AML-193 (cell line): ENCODE results near the gene DCANP1.

Experiments
- DNase-seq, 2 experiments: peaks; one replicate each; lab custom pipeline; 2025; lab: John Stamatoyannopoulos, UW

Gene DCANP1

DNA sequence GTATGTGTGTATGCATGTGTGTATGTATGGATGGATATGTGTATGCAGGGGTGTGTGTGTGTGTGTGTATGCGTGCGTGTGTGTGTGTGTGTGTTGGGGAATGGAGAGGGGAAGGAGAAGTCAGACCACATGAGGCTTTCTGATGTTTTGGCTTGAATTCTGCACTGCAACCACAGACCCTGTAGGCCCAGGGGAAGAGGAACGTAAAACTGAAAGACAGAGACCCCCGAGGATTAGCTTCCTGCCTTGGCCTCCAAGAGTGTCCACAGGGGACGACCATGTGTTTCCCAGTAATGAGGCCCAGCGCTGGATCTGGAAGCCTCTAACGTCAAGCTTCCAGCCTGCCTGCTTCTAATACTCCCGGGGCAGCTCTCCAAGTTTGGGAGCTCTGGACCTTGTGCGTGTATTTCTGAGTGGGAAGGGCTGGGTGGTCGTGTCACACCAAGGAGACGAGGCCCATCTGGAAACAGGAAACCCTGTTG is 5.8 kb downstream of the DCANP1 start:
- no peak for DNase-seq

DNA sequence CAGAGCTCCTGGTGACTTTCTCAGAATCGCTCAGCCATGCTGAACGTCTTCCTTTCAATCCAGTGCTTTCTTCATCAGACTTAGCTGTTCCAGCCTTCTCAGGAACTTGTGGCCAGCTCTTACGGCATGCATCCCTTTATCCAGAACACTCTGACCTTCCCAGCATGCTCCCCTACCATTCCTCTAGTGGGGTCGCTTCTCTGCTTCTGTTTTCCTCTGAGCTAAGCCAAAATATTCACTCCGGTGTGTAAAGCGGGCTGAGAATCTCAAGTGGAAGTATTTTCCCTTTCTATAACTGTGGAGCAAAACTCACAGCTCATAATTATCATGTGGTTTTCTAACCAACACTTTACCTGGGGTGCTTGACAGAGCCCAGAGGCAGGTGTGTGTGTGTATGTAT is 6.2 kb downstream of the DCANP1 start:
- DNase-seq: no peak

DNA sequence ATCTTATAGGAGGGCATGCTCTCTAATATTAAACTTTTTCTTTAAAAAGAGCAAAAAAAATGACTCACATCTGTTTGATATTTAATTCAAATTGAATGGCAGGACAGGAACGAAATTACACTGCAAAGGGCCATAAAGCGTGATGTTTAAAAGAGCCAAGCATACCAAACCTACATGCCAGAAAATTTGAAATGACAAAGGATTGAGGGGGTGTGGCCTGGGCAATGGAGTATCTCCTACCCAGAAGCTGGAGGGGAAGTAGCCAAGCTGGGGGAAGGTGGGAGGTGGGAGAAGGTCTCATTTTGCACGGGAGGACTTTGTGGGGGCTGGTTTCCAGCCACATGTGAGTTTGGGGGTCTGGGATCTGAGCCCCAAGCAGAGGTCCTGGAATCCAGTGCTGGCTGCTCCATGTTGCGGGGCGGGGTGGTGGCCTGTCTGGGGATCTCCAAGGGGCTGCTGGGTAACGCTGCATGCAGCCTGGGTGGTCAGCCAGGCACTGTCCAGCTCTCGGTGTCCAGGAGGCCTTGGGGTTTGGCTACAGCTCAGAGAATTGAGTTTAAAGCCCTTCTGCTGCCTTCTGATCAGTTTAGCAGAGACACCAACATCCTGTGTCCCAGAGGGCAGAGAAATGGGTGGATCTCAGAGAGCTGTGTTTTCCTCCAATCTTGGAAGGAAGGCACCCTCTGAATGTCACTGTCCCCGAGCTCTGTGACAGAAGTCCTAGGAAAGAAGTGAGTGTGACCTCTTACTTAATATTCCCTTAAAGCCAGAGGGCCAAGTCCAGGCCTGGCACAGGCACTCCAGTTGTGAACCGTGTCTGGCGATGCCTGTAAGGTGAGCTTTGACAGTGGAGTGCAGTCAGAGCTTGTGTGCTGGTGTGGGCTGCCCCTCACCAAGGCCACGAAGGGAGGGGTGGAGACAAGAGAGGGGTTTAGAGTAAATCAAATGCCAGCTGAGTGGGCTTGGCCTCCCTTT is 7.6 kb downstream of the DCANP1 start:
- no peak for DNase-seq

DNA sequence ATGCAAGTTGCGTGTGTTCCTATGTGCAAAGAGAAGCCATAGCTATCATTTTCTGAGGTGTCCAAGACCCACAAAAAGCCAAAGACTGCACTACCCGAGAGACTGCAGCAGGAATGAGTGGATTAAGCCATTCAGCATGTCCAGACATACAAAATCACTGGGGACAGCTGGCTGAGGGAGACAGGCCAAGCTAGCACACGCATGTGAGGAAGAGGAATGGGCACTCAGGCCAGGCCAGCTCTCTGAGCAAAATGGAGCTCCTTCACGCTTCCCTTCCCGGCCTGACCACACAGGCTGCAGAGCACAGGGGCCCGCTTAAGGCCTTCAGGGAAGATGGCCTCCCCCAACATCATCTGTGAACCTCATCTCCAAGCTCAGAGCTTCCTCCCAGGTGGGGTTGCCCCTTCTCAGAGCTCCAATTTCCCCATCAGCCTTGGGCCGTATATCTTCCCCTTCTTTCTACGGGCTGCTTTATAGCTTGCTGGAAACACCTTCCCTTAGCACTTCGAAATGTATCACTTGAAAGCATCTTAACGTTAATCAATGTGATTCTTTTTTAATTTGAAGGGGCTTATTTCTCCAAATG is 8.4 kb downstream of the DCANP1 start:
- no peak for DNase-seq

DNA sequence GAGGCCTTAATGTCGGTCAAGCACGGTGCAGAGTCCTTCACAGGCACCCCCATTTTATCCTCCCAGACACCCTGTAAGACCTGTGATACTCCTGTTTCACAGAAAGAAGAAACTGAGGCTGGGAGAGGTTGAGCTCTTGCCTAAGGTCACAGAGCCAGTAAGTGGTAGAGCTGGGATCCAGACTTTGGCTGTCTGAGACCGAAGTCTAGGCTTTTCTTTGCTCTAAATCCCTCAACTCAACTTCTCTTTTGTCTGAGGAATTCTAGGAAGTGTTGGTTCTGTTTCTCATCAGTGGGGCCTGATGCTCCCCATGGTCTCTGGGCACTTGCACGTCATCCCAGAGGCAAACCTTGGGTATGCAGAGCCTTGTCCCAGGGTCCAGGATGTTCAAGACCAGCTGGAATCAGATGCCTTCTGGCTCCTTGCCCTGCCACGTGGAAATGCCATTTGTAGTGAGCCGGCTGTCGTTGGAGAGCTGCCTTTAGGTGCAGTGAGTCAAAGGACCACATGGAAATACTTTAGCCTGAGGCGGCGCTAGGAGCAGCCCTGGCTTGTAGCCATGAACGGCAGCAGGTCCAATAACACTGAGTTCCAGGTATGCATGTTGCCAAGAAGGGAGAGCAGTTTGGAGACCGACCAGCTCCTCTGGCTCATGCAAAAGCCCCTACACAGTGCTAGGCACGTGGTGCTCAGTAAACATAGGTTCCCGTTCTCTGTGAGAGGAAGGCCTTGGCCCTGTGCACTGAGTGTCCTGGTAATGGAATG is 9.2 kb downstream of the DCANP1 start:
- DNase-seq: no peak

DNA sequence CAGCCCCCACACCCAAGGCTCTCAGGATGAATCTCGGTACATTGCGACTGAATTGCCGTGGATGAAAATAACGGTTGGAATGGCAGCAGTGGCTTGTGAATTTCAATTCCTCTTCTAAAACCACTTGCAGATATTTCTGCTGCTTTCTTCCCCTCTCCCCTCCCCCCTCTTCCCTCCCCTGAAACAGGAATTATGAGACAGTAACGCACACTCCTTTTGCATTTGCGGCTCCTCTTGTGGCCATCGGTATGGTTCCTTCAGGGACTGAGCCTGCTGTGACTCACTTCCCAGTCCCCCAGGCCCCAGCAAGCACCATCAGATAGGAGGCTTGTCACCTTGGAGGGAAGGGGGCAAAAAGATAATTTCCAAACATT is 9.7 kb downstream of the DCANP1 start:
- peak; percentile 42 to 52 for DNase-seq

DNA sequence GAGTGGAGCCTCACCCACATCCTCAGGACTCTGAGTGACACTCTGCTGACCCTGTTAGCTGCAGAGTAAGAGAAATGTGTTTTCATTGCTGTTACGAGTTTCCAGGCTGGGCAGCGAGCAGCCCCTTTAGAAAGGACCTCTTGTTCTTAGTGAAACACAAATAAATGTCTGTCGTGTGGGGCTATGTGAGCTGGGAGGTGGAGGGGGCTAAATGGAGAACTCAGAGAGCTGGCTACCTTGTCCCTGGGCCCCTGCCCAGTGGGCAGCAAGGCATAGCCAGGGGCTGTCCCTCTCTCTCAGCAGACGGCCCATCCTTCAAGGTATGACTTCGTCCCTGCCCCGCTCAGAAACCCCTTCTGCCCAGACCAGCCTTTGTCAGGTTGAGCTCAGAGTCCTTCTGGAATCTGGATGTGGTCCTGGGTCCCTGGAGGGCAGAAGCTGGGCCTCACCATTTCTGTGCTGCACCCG is 10.2 kb downstream of the DCANP1 start:
- DNase-seq: no peak

DNA sequence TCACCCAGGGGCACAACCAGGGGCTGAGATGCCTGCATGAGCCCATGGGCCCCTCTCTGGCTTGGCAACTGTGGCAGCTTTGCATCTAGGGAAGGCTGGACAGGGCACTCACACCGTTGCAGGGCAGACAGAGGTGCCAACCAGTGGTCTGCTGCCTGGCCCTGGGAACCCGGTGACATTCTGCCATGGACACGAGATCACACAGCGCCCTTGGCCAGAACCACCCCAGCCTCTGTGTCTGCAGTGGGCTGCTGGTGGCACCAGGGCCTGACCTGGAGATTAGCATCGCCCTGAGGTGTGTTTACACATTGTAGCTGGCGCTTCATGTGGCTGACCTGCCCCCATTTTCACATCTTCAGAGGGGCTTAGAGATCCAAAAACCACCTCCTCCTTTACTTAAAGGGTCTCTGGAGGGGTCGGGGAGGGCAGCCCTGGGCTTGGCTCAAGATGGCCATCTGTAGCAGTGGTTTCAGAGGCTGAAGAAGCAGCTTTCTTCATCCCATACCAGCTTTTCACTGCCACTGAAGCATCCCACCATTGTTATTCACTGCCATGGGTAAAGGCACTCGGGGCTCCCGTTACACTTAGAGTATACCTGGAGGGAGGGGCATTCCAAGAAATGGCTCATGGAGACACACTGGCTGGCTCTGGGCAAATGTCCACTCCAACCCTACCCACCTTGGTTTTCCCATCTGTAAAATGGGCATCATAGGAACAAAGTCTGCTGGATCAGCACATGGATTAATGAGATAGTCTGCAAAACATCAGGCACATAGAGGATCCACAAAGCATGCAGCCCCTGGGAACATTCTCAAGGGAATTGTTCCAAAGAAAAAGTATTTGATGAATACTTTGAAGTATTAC is 11.4 kb downstream of the DCANP1 start:
- no peak for DNase-seq

DNA sequence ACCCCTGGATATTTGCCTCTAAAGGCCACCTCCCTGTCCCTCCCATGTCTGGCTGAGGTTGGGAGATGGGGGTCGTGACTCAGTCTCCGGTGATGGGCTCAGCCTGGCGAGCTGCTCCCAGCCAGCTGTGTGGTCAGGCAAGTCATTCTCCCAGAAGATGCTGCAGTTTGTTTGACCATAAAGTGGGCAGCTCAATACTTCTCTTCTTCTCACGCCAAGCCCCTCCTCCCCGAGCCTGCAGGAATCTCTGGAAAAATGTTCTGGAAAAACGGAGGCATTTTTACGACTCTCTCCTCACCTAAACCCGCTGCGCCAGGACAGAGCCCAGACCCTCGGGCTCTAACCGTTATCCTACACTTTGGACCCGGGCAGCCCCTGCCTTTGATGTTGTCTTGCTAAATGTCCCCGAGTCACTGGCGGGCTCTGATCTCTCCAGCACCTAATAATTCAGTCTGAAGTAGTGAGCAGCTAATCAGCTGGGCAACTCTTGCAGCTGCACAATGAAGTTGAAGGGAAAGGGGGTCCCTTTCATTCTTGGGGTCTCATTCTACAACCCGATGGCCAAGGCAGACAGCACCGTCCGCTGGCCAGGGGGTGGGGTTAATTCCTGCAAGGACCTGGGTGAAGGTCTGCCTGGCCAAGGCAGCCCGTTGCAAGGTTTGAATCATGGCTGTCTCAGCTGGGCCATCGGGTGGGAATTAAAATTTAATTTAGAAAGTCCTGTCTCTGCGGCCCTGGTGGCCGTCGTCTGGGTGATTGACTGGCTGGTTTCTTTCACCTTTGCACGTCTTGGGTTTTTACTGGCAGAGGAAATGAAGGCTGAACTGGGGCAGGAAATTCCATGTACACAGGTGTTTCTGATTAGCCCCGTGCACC is 12.3 kb downstream of the DCANP1 start:
- DNase-seq: no peak

DNA sequence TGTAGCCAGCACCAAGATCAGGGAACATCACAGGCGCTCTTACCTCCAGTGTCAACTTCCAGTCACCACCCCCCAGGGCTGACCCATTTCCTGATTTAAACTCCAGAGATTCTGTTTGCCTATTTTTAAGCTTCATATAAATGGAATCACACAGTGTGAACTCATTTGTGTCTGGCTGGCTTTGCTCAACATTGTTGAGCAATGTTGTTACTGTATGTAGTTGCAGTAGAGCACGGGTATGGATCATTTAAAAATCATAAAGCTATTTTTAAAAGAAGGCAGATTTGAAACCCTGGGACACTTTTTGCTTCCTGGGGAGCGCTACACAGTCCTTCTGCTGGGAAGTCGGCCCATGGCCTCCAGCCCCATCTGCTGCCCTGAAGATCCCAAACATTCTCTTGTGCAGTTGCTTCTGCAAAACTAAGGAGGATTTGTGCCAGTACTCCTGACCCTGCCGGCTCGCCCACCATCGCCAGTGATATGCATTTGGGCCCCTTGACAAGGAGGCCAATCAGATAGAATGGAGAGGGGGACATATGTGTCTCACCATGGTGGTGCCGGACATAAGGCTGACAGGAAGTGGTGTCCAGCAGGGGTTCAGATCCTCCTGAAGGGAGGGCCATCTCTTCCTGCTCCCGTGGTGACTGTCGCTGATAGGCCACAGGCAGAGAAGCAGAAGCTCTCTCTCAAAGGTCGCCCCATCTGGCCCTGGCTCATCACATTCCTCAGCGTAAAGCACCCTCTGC is 13.3 kb downstream of the DCANP1 start:
- DNase-seq: peak; percentile 6 to 7

DNA sequence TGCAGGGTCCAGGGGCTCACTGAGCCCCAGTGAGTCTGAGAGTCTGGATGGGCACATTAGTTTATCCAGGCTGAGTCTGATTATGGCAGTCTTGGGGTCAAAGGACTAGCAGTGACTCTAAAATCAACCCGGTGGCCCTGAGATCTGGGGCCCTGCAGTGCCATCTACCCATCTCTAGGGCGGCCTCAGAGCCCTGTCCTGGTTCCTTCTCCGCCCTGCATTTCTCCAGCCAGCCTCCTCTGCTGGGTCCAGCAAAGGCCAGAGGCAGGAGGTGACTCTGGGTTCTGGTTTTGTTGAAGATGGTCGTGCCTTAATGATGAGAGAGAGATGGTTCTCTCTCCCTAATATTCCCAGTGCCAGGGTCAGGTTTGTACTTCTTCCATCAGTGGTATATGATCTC is 15.0 kb downstream of the DCANP1 start:
- DNase-seq: no peak

DNA sequence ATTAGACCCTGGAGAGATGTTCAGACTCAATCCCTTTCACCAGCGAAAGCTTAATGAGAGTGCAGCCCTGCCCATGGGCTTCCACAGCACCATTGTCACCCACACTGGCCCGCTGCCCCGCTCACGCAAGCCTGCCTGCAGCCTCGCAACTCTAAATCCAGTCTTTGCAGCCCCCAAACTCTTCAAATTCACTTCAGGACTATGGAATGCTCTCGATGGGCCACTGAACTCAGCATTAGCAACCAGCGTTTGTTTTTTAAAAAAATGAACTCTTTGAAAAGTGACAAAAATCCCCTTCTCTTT is 17.1 kb downstream of the DCANP1 start:
- DNase-seq: no peak

DNA sequence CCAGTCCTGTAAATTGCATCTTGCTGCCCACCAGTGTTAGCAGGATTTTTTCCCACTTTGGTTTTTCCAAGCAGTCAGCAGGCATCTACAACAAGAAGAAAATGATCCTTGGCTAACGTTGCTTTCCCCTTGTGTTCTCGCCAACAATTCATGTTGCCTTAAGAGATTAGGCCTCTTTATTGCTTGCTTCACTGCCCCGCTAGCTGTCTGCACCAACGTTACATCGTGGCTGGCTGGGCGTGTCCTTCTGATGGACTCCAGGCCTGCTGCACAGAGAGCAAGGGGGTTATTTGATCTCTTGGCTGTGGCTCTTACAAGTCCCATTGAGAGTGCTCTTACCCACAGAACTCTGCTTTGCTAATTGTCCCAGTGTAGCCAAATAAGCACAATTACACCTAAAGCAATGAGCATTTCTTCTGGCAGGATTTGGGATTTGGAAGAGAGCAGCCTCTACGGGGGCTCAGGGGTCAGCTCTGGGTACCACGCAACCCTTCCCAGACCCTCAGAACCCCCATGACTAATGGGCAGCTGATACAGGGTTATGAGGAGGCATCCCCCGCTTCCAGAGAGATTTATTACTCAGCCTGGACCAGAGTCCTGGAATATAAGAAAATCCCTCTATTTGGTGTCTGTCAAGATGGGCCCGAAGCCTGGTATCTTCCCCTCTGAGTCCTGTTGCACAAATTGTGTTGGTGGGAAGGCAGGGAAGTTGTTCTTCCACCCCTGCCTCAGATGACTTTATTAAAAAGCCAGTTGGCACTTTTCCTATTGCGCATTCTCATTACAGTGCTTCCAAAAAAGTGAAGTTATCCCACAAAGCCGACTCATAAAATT is 17.6 kb downstream of the DCANP1 start:
- DNase-seq: no peak

DNA sequence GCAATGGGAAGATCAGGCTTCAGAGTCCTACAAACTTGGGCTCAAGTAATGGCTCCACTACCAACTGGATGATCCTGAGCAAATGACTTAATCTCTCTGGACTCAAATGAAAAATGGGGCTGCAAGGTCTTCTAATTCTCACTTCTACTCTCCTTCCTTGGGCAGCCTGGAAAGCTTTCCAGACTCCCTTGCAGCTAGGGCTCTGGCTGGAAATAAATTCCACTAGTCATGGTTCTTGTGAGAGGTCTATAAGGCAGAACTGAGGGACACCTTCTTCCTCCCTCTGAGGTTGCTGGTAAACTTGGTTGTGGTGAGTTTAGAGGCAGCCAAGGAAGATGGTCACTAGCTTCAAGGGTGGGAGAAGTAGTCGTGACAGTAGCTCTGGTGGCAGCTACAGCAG is 18.6 kb downstream of the DCANP1 start:
- no peak for DNase-seq

DNA sequence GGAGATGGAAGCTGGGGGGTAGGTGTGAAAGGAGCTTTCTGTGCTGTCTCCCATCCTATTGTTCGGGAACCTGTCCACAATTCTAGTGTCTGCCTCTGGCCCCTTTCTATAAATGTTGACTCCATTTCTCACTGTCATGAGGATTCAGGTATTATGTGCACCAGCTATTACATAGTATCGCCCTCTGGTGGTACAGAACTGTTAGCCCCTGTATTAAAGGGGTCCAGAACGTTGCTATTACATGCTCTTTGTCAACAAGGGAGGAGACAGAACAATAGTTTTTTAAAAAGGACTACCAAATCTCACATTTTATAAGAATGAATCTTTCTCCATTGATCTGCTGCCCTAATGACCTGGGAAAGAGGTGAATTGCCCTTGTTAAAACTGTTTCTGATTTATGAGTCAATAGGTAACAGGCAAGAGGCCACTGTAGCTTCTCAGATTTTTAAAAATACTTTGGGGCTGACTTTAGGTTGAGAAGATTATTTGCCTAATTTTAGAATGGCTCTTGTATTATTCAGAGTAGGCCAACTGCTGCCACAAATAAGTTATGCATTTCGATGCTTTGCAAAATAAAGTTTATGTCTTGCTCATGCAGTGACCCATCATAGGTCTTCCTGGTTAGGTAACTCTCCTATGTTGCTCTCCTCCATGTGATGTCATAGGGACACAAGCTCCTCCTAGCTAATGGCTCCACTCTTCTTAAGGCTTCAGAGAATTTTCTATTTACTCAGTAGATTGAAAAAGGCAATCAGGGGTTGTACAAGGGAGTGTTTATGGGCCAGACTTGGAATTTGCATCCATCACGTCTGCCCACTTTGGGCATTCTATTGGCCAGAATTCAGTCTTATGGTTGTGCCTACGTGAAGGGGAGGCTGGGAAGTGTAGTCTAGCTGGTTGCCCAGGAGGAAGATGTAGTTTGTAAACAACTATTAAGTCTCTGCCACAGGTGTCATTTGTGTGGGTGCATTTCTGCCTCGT is 20.8 kb downstream of the DCANP1 start:
- DNase-seq: peak; percentile 75 to 84

DNA sequence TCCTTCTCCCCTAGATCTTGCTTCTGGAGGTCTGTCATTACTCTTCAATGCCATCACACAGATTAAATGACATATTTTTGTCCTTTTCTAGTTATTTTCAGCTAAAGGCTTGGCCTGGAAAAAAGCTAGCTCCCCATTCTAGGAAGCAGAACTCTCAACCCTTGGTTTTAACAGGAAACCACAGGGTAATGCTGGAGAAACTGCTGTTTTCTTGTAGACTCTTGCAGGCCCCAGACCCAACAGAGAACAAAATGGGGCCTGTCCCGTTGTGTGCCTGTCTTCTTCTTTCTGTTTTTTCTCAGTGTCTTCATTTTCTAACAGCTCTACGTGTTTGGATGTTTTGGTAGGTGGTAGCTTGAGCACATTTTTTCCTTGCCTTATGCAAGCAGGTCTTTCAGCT is 21.5 kb downstream of the DCANP1 start:
- DNase-seq: peak; percentile 75 to 87

DNA sequence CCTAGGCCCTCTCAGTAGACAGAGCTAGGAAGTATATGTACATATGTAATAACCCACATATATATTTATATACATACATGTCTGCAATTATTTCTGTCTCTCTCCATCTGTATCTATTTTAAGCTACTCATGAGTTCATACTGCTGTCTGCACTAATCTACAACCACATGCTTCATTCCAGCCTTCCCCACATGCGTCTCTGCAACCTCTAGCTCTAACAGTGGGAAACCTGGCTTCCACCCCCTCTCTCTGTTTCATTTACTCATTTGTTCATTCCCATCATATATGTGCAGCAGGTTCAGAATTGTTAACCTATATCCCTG is 23.3 kb downstream of the DCANP1 start:
- DNase-seq: no peak
